HepG2 (cell line): ENCODE measurements around the gene ZKSCAN4. TPM values are rescaled to one million over a fixed set of nuclear protein-coding genes. Genes with fewer than 3 reads are reported as not detected.

Source experiments
- BRD4 ChIP-seq: sonication (generic); formaldehyde crosslinking; IDR thresholded peaks from 2 replicates; pipeline ENCODE4 v1.4.0; 2020; ENCODE audit warnings: missing genetic modification reagents
- CHD2 ChIP-seq: IDR thresholded peaks from 2 replicates; pipeline ENCODE4 v1.6.1; 2011; ENCODE audit warnings: low read depth, low read length, improper control_type of control experiment
- FOXK1 ChIP-seq: sonication (generic); formaldehyde crosslinking; IDR thresholded peaks from 2 replicates; pipeline ENCODE4 v1.4.0; 2020; ENCODE audit warnings: low read depth, missing genetic modification reagents, borderline replicate concordance
- HDAC1 ChIP-seq: sonication (generic); formaldehyde crosslinking; IDR thresholded peaks from 2 replicates; pipeline ENCODE4 v1.5.1; 2020; ENCODE audit warnings: mild to moderate bottlenecking, missing genetic modification reagents
- ISL2 ChIP-seq: sonication (generic); formaldehyde crosslinking; IDR thresholded peaks from 2 replicates; pipeline ENCODE4 v1.5.0; 2020; ENCODE audit warnings: missing genetic modification reagents
- NCOA1 ChIP-seq: sonication (generic); formaldehyde crosslinking; IDR thresholded peaks from 2 replicates; pipeline ENCODE4 v1.9.0; 2021; ENCODE audit warnings: missing genetic modification reagents
- NONO ChIP-seq, 2 experiments: fragments of 450-650 bp in 1 of 2; sonication (generic) in 1 of 2; formaldehyde crosslinking in 1 of 2; IDR thresholded peaks in 1 of 2; conservative IDR thresholded peaks in 1 of 2; 2 replicates each; pipeline versions ENCODE4 v1.6.1 to v1.8.0; 2017 to 2022; ENCODE audit warnings: mild to moderate bottlenecking in 1 of 2, missing genetic modification reagents in 1 of 2, moderate library complexity in 1 of 2
- RFXANK ChIP-seq: IDR thresholded peaks from 2 replicates; pipeline ENCODE4 v1.6.1; 2016
- SYNCRIP ChIP-seq: fragments of 200-400 bp; formaldehyde crosslinking; IDR thresholded peaks from 2 replicates; pipeline ENCODE4 v1.6.1; 2018; ENCODE audit warnings: mild to moderate bottlenecking, low read depth, low read length; ENCODE audit not compliant: insufficient read depth
- ZBTB25 ChIP-seq: IDR thresholded peaks from 2 replicates; pipeline ENCODE4 v1.6.1; 2018; ENCODE audit warnings: missing genetic modification reagents
- ZBTB7B ChIP-seq: sonication (generic); formaldehyde crosslinking; IDR thresholded peaks from 2 replicates; pipeline ENCODE4 v1.4.0; 2020; ENCODE audit warnings: missing genetic modification reagents
- ZFP1 ChIP-seq: IDR thresholded peaks from 2 replicates; pipeline ENCODE4 v1.6.1; 2016
- ZFP82 ChIP-seq: sonication (generic); formaldehyde crosslinking; IDR thresholded peaks from 2 replicates; pipeline ENCODE4 v1.5.1; 2020; ENCODE audit warnings: mild to moderate bottlenecking, missing genetic modification reagents, borderline replicate concordance
- ZNF18 ChIP-seq: sonication (generic); formaldehyde crosslinking; IDR thresholded peaks from 2 replicates; pipeline ENCODE4 v1.8.0; 2022; ENCODE audit warnings: mild to moderate bottlenecking, missing genetic modification reagents; ENCODE audit not compliant: insufficient replicate concordance
- ZNF230 ChIP-seq: sonication (generic); formaldehyde crosslinking; IDR thresholded peaks from 2 replicates; pipeline ENCODE4 v1.4.0; 2020; ENCODE audit warnings: mild to moderate bottlenecking, missing genetic modification reagents
- ZNF235 ChIP-seq: sonication (generic); formaldehyde crosslinking; IDR thresholded peaks from 2 replicates; pipeline ENCODE4 v1.8.1; 2023; ENCODE audit warnings: mild to moderate bottlenecking, missing genetic modification reagents, borderline replicate concordance
- ZNF263 ChIP-seq: sonication (generic); formaldehyde crosslinking; IDR thresholded peaks from 2 replicates; pipeline ENCODE4 v1.4.0; 2020; ENCODE audit warnings: missing genetic modification reagents
- ZNF644 ChIP-seq: IDR thresholded peaks from 2 replicates; pipeline ENCODE4 v1.6.1; 2016; ENCODE audit warnings: low read depth
- polyA plus RNA-seq, 8 experiments: library from polyadenylated mRNA; depleted of rRNA in 3 of 8; stranded (reverse) in 7 of 8; unstranded in 1 of 8; fragments of >200 nt; fragmentation: Illumina TruSeq in 4 of 8; extraction: Trizol in 4 of 8; gene quantifications; 2 replicates each; pipeline versions ENCODE4 v1.2.1 to v1.2.3, GENCODE V29; 2011 to 2016; ENCODE audit warnings: low read depth in 4 of 8, missing spikeins in 1 of 8, mixed read lengths in 1 of 8; ENCODE audit not compliant: insufficient read depth in 1 of 8
- total RNA-seq, 5 experiments: library from RNA; depleted of rRNA; stranded (reverse); fragments of >200 nt; fragmentation: Illumina TruSeq; extraction: Trizol; gene quantifications; 2 replicates each; pipeline ENCODE4 v1.2.3, GENCODE V29; 2016; ENCODE audit warnings: low read depth in 1 of 5
- TF ChIP-seq, protein P1 (sequence below): sonication (generic); formaldehyde crosslinking; IDR thresholded peaks from 2 replicates; pipeline ENCODE4 v1.5.1; 2020; ENCODE audit warnings: missing genetic modification reagents, mild to moderate bottlenecking, borderline replicate concordance
- TF ChIP-seq, protein P2 (sequence below): sonication (generic); formaldehyde crosslinking; IDR thresholded peaks from 2 replicates; pipeline ENCODE4 v1.9.0; 2021; ENCODE audit warnings: missing genetic modification reagents, borderline replicate concordance
- TF ChIP-seq, protein P3 (sequence below): sonication (generic); formaldehyde crosslinking; IDR thresholded peaks from 2 replicates; pipeline ENCODE4 v1.8.1; 2023; ENCODE audit warnings: mild to moderate bottlenecking, missing genetic modification reagents

ZKSCAN4 gene
- total and polyA plus RNA-seq, 2 of the 13 experiments (the other 11 are each of a cell fraction or from before 2014, with no cell fraction given): 2.9 to 7.8 TPM

DNA sequence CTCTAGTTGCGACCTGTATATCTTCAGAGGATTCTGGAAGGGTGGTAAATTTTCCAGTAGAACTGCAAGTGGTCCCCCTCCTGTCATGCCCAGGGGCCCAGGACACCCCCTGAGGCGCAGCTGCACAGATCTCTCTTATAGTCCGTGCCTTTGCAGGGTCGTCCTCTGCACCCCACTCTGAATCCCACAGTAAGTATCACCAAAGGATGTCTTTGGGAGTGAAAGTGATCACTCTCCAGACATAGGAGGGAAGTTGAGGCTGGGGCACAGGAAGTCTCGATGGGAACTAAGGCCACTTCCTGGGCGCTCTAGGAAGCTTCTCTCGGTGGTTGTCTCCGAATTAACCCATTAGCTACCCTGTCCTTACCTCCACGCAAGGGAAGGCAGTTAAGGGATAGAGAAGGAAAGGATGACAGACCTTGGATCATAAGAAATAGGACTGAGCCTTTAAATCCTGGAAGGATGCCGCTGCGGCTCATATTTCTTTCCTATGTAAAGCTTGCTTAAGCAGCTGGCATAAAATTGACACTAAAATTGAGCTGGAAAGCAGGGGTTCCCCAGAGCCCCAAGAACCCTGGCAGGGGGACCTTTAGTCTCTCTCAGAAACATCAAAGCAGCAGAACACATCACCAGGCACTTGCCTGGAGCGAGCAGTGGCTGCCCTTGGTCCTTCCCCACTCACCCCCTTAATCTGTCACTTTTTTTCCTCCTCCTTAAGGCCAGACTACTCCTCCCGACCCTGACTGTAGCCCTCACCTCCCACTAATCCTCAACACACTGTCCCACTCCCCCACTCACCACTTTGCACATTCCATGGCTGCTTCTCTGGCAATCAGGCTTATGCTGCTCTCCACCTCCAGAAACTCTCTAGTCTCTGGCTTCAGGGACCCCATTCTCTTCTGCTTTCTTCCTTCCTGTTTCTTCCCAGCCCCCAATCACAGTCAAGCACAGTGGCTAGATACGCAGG, at the start of gene ZKSCAN4 (continued):
- TF ChIP-seq ZFP1 (CRISPR knock-in tag) (peak; percentile 70; the same call in 1 of the 2 replicates), FOXK1 (CRISPR knock-in tag) (peak; percentile 90), SYNCRIP (no peak), ZBTB25 (CRISPR knock-in tag) (peak; percentile 84; the same call in 1 of the 2 replicates), RFXANK (CRISPR knock-in tag) (peak; percentile 64; the same call in 1 of the 2 replicates), ZFP82 (peak; percentile 58; the same call in 1 of the 2 replicates), CHD2 (no peak), ZNF644 (CRISPR knock-in tag) (no peak), ISL2 (CRISPR knock-in tag) (0 out of 2 replicates have a peak, but pooled peaks have one; percentile 31), ZNF235 (CRISPR knock-in tag) (no peak), BRD4 (CRISPR knock-in tag) (peak; percentile 20; the same call in 1 of the 2 replicates), HDAC1 (CRISPR knock-in tag) (peak; percentile 93; the same call in 1 of the 2 replicates), ZNF263 (no peak), NONO (IDR thresholded peaks at IDR 0.05) (no peak), NONO (CRISPR knock-in tag; conservative IDR thresholded peaks at IDR 0.05) (peak; percentile 76), ZBTB7B (CRISPR knock-in tag) (peak; percentile 59; the same call in 1 of the 2 replicates), ZNF18 (no peak), NCOA1 (CRISPR knock-in tag) (0 out of 2 replicates have a peak, but pooled peaks have one; percentile 76), ZNF230 (CRISPR knock-in tag) (no peak)
- TF ChIP-seq, protein P1, sequence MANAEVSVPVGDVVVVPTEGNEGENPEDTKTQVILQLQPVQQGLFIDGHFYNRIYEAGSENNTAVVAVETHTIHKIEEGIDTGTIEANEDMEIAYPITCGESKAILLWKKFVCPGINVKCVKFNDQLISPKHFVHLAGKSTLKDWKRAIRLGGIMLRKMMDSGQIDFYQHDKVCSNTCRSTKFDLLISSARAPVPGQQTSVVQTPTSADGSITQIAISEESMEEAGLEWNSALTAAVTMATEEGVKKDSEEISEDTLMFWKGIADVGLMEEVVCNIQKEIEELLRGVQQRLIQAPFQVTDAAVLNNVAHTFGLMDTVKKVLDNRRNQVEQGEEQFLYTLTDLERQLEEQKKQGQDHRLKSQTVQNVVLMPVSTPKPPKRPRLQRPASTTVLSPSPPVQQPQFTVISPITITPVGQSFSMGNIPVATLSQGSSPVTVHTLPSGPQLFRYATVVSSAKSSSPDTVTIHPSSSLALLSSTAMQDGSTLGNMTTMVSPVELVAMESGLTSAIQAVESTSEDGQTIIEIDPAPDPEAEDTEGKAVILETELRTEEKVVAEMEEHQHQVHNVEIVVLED (CRISPR knock-in tag): peak; percentile 58; the same call in 1 of the 2 replicates
- TF ChIP-seq, protein P2, sequence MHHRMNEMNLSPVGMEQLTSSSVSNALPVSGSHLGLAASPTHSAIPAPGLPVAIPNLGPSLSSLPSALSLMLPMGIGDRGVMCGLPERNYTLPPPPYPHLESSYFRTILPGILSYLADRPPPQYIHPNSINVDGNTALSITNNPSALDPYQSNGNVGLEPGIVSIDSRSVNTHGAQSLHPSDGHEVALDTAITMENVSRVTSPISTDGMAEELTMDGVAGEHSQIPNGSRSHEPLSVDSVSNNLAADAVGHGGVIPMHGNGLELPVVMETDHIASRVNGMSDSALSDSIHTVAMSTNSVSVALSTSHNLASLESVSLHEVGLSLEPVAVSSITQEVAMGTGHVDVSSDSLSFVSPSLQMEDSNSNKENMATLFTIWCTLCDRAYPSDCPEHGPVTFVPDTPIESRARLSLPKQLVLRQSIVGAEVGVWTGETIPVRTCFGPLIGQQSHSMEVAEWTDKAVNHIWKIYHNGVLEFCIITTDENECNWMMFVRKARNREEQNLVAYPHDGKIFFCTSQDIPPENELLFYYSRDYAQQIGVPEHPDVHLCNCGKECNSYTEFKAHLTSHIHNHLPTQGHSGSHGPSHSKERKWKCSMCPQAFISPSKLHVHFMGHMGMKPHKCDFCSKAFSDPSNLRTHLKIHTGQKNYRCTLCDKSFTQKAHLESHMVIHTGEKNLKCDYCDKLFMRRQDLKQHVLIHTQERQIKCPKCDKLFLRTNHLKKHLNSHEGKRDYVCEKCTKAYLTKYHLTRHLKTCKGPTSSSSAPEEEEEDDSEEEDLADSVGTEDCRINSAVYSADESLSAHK (CRISPR knock-in tag): 0 out of 2 replicates have a peak, but pooled peaks have one; percentile 25
- TF ChIP-seq, protein P3, sequence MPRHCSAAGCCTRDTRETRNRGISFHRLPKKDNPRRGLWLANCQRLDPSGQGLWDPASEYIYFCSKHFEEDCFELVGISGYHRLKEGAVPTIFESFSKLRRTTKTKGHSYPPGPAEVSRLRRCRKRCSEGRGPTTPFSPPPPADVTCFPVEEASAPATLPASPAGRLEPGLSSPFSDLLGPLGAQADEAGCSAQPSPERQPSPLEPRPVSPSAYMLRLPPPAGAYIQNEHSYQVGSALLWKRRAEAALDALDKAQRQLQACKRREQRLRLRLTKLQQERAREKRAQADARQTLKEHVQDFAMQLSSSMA (CRISPR knock-in tag): no peak
